HG03060 (cell line): ENCODE measurements around the gene AGAP1.

Experiments used
- ATAC-seq: cut with Tn5 transposase; IDR thresholded peaks from one replicate; pipeline ENCODE4 v1.9.1; 2021; ENCODE audit warnings: low read depth, moderate number of reproducible peaks; ENCODE audit not compliant: unreplicated experiment

The AGAP1 gene

GRCh38 chr2:235527806-235528469, 34.1 kb downstream of the AGAP1 start:
- ATAC-seq = no peak

- no peak for ATAC-seq
These were observed 35.8 kb downstream of the AGAP1 start for GRCh38 chr2:235529621-235530020.

- ATAC-seq = no peak
These were observed 36.9 kb downstream of the AGAP1 start for GRCh38 chr2:235530735-235531134.

GRCh38 chr2:235532307-235532706, 38.5 kb downstream of the AGAP1 start:
- no peak for ATAC-seq

GRCh38 chr2:235533198-235533597, 39.4 kb downstream of the AGAP1 start:
- no peak for ATAC-seq

- no peak for ATAC-seq
These were observed 40.0 kb downstream of the AGAP1 start for GRCh38 chr2:235533616-235534385.

GRCh38 chr2:235534678-235535422, 41.0 kb downstream of the AGAP1 start:
- no peak for ATAC-seq

- ATAC-seq = no peak
These were observed 41.7 kb downstream of the AGAP1 start for GRCh38 chr2:235535423-235536130.

GRCh38 chr2:235536711-235537110, 42.9 kb downstream of the AGAP1 start:
- no peak for ATAC-seq

- no peak for ATAC-seq
These were observed 43.3 kb downstream of the AGAP1 start for GRCh38 chr2:235537186-235537585.

GRCh38 chr2:235537587-235537986, 43.7 kb downstream of the AGAP1 start:
- ATAC-seq = no peak

- no peak for ATAC-seq
These were observed 44.3 kb downstream of the AGAP1 start for GRCh38 chr2:235538144-235538639.

GRCh38 chr2:235538981-235539380, 45.1 kb downstream of the AGAP1 start:
- ATAC-seq = no peak

- ATAC-seq = no peak
These were observed 45.9 kb downstream of the AGAP1 start for GRCh38 chr2:235539773-235540172.

GRCh38 chr2:235541016-235541415, 47.2 kb downstream of the AGAP1 start:
- no peak for ATAC-seq

- ATAC-seq = no peak
These were observed 48.2 kb downstream of the AGAP1 start for GRCh38 chr2:235541838-235542549.

GRCh38 chr2:235542733-235543127, 48.9 kb downstream of the AGAP1 start:
- ATAC-seq = no peak

- no peak for ATAC-seq
These were observed 49.4 kb downstream of the AGAP1 start for GRCh38 chr2:235543128-235543750.

GRCh38 chr2:235543851-235544688, 50.2 kb downstream of the AGAP1 start:
- no peak for ATAC-seq
